ENCODE results near the gene REC8. TPM values are rescaled to one million over a fixed set of nuclear protein-coding genes. Genes with fewer than 3 reads are reported as not detected.

Gene REC8
- total and polyA plus RNA-seq, 2 of the 13 experiments (the other 11 are each of a cell fraction or from before 2014, with no cell fraction given): 3.4 to 14.7 TPM

DNA sequence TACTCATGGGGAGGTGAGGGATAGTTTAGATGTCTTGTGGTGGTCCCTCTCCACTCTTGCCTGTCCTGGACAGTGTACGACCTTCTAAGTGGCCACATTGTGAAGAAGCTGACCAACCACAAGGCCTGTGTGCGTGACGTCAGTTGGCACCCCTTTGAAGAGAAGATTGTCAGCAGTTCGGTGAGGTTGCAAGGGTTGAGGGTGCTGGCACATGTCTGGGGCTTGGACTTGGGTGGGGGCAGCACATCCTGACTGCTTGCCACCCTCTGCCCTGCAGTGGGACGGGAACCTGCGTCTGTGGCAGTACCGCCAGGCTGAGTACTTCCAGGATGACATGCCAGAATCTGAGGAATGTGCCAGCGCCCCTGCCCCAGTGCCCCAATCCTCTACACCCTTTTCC is 49.0 kb upstream of the REC8 start (continued):
- TF ChIP-seq, protein P1, sequence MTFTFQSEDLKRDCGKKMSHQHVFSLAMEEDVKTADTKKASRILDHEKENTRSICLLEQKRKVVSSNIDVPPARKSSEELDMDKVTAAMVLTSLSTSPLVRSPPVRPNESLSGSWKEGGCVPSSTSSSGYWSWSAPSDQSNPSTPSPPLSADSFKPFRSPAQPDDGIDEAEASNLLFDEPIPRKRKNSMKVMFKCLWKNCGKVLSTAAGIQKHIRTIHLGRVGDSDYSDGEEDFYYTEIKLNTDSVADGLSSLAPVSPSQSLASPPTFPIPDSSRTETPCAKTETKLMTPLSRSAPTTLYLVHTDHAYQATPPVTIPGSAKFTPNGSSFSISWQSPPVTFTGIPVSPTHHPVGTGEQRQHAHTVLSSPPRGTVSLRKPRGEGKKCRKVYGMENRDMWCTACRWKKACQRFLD (CRISPR knock-in tag; IDR thresholded peaks at IDR 0.05; ENCODE audit: borderline replicate concordance): no peak
- TF ChIP-seq HIVEP1 (CRISPR knock-in tag; IDR thresholded peaks at IDR 0.05) (no peak), KLF13 (CRISPR knock-in tag; IDR thresholded peaks at IDR 0.05) (0 out of 2 replicates have a peak, but pooled peaks have one; percentile 26), SOX5 (CRISPR knock-in tag; IDR thresholded peaks at IDR 0.05; ENCODE audit: borderline replicate concordance) (no peak), ZMYM3 (CRISPR knock-in tag; IDR thresholded peaks at IDR 0.05) (no peak), ZNF652 (CRISPR knock-in tag; IDR thresholded peaks at IDR 0.05; ENCODE audit: borderline replicate concordance, low read depth) (no peak), TAF15 (IDR thresholded peaks at IDR 0.05; ENCODE audit: low read depth, low read length, poor library complexity, severe bottlenecking) (no peak), RFXAP (CRISPR knock-in tag; IDR thresholded peaks at IDR 0.05; ENCODE audit: borderline replicate concordance) (no peak), ZNF225 (CRISPR knock-in tag; IDR thresholded peaks at IDR 0.05) (no peak), ZNF274 (CRISPR knock-in tag; IDR thresholded peaks at IDR 0.05) (no peak), HOXA5 (CRISPR knock-in tag; IDR thresholded peaks at IDR 0.05) (no peak), FOXO1 (CRISPR knock-in tag; IDR thresholded peaks at IDR 0.05) (no peak), IRF2 (CRISPR knock-in tag; IDR thresholded peaks at IDR 0.05) (no peak), FOXK1 (CRISPR knock-in tag; IDR thresholded peaks at IDR 0.05; ENCODE audit: borderline replicate concordance, low read depth) (no peak), ZNF143 (CRISPR knock-in tag; IDR thresholded peaks at IDR 0.05) (no peak), CBX5 (CRISPR knock-in tag; IDR thresholded peaks at IDR 0.05; ENCODE audit: borderline replicate concordance) (no peak), HDAC1 (CRISPR knock-in tag; IDR thresholded peaks at IDR 0.05) (no peak), RFXANK (CRISPR knock-in tag; IDR thresholded peaks at IDR 0.05) (no peak), ZSCAN9 (CRISPR knock-in tag; IDR thresholded peaks at IDR 0.05; ENCODE audit: borderline replicate concordance) (no peak), HNRNPUL1 (IDR thresholded peaks at IDR 0.05; ENCODE audit: low read depth, low read length) (no peak)
- TF ChIP-seq, protein P2, sequence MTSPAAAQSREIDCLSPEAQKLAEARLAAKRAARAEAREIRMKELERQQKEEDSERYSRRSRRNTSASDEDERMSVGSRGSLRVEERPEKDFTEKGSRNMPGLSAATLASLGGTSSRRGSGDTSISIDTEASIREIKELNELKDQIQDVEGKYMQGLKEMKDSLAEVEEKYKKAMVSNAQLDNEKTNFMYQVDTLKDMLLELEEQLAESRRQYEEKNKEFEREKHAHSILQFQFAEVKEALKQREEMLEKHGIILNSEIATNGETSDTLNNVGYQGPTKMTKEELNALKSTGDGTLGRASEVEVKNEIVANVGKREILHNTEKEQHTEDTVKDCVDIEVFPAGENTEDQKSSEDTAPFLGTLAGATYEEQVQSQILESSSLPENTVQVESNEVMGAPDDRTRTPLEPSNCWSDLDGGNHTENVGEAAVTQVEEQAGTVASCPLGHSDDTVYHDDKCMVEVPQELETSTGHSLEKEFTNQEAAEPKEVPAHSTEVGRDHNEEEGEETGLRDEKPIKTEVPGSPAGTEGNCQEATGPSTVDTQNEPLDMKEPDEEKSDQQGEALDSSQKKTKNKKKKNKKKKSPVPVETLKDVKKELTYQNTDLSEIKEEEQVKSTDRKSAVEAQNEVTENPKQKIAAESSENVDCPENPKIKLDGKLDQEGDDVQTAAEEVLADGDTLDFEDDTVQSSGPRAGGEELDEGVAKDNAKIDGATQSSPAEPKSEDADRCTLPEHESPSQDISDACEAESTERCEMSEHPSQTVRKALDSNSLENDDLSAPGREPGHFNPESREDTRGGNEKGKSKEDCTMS (CRISPR knock-in tag; conservative IDR thresholded peaks at IDR 0.05): no peak
- TF ChIP-seq, protein P3, sequence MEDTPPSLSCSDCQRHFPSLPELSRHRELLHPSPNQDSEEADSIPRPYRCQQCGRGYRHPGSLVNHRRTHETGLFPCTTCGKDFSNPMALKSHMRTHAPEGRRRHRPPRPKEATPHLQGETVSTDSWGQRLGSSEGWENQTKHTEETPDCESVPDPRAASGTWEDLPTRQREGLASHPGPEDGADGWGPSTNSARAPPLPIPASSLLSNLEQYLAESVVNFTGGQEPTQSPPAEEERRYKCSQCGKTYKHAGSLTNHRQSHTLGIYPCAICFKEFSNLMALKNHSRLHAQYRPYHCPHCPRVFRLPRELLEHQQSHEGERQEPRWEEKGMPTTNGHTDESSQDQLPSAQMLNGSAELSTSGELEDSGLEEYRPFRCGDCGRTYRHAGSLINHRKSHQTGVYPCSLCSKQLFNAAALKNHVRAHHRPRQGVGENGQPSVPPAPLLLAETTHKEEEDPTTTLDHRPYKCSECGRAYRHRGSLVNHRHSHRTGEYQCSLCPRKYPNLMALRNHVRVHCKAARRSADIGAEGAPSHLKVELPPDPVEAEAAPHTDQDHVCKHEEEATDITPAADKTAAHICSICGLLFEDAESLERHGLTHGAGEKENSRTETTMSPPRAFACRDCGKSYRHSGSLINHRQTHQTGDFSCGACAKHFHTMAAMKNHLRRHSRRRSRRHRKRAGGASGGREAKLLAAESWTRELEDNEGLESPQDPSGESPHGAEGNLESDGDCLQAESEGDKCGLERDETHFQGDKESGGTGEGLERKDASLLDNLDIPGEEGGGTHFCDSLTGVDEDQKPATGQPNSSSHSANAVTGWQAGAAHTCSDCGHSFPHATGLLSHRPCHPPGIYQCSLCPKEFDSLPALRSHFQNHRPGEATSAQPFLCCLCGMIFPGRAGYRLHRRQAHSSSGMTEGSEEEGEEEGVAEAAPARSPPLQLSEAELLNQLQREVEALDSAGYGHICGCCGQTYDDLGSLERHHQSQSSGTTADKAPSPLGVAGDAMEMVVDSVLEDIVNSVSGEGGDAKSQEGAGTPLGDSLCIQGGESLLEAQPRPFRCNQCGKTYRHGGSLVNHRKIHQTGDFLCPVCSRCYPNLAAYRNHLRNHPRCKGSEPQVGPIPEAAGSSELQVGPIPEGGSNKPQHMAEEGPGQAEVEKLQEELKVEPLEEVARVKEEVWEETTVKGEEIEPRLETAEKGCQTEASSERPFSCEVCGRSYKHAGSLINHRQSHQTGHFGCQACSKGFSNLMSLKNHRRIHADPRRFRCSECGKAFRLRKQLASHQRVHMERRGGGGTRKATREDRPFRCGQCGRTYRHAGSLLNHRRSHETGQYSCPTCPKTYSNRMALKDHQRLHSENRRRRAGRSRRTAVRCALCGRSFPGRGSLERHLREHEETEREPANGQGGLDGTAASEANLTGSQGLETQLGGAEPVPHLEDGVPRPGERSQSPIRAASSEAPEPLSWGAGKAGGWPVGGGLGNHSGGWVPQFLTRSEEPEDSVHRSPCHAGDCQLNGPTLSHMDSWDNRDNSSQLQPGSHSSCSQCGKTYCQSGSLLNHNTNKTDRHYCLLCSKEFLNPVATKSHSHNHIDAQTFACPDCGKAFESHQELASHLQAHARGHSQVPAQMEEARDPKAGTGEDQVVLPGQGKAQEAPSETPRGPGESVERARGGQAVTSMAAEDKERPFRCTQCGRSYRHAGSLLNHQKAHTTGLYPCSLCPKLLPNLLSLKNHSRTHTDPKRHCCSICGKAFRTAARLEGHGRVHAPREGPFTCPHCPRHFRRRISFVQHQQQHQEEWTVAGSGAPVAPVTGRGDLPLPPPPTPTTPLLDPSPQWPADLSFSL (CRISPR knock-in tag; IDR thresholded peaks at IDR 0.05): no peak

Data from HepG2 (cell line).